CD4-positive, alpha-beta T cell treated with Interferon gamma for 1 hour (primary cell): Measurements from ENCODE around the gene COL21A1.
"Not testable (repeated sequence)": the region's sequence is repeated elsewhere in the genome, so short reads cannot be mapped to it uniquely, and the experiment has no call there.

Experiments used
- DNase-seq: peaks from one replicate; pipeline ENCODE4 v3.0.0-alpha.2; 2020

COL21A1 gene

GRCh38 chr6:56246881-56247653, at the start of gene COL21A1:
Gene COL21A1 (minus strand): TSS chr6:56247580. CDS start chr6:56182618, 64,962 bp downstream.
- DNase-seq: no peak

GRCh38 chr6:56293781-56294180, 46.4 kb upstream of the COL21A1 start:
- no peak for DNase-seq

- DNase-seq: no peak
These were observed 45.3 kb upstream of the COL21A1 start for GRCh38 chr6:56292505-56293181.

- no peak for DNase-seq
These were observed 44.0 kb upstream of the COL21A1 start for GRCh38 chr6:56291302-56291917.

- DNase-seq: no peak
These were observed 42.3 kb upstream of the COL21A1 start for GRCh38 chr6:56289721-56290120.

GRCh38 chr6:56288347-56288746, 41.0 kb upstream of the COL21A1 start:
- DNase-seq: no peak

GRCh38 chr6:56282391-56282790, 35.0 kb upstream of the COL21A1 start:
- no peak for DNase-seq

GRCh38 chr6:56280126-56280525, 32.7 kb upstream of the COL21A1 start:
- no peak for DNase-seq

DNA sequence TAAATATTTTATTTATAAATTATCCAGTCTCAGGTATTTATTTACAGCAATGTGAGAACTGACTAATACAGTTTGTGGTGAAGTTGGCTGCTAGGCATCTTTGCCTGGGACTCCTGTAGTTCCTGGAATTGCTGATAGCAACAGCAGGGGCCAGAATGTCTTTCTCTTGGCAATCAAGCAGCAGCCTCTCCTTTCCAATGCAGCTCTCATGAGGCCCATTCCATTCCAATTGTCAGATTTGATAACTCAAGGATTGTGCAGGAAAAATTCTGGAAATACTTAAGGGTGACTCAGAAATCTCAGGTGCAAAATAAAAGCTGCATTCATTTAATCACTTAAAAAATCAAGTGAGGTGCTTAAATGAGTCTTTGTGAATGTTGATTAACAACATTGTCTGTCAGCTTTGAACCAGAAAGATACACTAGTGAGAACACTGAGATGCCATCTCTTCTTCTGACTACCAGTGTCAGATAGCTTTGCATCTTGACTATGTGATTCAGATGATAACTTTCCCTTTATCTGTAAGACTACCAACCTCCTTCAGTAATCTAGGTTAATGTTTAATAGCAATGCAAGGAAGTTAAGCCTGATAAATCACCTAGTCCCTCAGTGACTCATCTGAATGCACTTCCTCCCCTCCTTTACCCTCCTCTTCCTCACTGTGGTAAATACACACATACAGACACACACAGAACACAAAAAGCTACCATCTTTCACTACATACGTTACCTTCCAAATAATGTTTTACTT, 32.1 kb upstream of the COL21A1 start:
- no peak for DNase-seq

DNA sequence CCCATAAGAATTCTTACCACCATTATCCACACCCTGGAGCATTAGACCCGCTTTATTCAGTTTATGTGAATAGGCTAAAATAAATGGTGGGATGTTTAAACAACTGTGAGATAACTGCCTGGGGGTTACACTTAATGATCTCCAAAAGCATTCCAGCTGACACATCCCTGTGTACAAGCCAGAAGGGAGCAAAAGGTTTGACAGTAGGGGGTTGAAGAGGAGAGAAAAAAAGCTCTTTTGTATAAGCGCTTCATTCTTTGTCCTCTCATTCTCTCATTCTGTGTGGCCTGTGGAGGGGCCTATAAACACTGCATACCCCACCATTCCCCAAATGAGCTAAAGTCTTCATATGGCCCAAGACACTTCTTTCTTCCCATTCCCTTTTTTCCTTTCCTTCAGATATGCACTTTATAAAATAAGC, 30.8 kb upstream of the COL21A1 start:
- no peak for DNase-seq

GRCh38 chr6:56270812-56271441, 23.5 kb upstream of the COL21A1 start:
- DNase-seq: no peak

DNA sequence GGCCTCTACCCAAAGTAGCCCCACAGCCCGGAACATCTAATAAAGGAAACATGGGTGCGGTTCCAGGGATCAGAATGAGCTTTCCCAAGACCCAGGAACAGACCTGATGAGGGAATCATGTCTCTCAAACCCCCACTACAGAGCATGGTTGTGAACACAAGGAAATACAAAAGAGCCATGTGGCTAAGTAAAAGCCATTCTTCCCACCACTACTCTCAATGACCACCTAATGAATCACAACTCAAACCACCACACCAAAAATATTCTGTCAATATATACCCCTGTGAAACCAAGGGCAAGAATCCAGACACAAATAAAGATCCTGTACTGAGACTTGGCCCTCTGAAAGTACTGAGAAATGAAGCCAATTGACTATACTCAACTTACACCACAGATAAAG, 20.9 kb upstream of the COL21A1 start:
- DNase-seq: no peak

- DNase-seq: no peak
These were observed 18.6 kb upstream of the COL21A1 start for GRCh38 chr6:56266011-56266410.

DNA sequence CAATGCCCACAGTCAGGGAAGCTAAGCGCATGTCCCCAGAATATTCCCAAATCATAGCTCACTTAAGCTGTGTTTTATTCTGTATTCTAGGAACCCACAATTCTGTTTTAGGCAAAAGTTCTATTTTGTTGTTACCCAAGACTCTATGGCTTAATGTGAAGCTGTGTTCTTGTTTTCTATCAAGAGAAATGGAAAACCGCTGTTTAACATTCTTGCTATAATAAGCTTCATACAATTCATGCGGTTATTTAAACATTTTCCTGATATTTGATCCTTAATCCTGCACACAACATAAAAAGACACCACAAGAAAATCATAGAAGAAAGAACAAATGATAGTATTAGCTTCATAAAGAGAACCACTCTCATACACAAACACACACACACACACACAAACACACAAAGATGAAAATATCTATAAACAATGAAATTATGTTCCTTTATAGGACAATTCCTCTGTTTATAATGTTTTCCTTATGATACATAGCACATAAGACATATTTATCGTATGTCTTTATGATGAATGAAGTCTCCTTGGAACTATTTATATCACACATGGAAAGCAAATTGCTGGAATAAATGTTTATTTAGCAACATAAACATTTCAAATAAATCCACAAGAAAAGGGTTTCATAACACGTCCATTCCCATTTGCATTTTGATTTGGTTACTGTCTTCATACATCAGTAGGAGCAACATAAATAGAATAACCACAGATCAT, 16.4 kb upstream of the COL21A1 start:
- no peak for DNase-seq

- not testable (repeated sequence) for DNase-seq
These were observed 13.2 kb upstream of the COL21A1 start for GRCh38 chr6:56260593-56260992.

DNA sequence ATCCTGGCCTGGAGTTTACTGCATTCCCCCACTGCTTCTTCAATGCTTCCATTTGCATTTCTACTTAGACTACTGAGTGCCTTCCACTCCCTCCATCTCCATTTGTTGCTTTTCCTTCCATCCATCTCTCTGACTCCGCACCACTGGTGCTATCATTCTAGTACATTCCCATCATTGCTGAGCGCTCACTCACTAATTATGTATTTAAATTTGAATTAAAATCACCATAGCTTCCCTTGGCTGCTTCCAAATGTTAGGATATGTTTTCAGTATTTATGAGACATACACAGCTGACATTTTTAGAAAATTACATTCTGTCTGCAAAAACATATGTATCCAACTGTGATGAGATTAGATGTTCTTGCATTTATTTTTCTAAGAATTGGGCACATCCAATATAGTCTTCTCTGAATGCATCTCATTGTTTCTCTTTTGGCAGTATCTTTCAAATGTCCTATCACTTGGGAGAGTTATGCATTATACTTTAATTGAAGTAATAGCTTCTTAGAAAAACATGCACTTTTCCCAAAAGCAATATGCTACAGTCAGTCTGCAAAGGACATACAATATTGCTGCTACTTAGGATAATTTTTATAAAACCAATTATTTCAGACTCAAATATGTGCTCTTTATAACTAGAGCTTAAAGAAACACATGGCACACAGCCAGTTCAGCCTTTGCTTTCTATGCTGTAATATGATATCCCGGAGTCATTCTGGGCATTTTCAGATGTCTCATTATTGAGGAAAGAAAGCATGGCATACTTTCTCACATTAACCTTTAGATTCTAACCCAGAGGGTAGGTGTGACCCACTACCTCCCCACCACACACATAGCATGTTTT, 12.1 kb upstream of the COL21A1 start:
- no peak for DNase-seq

GRCh38 chr6:56255349-56255748, 8.0 kb upstream of the COL21A1 start:
- no peak for DNase-seq

DNA sequence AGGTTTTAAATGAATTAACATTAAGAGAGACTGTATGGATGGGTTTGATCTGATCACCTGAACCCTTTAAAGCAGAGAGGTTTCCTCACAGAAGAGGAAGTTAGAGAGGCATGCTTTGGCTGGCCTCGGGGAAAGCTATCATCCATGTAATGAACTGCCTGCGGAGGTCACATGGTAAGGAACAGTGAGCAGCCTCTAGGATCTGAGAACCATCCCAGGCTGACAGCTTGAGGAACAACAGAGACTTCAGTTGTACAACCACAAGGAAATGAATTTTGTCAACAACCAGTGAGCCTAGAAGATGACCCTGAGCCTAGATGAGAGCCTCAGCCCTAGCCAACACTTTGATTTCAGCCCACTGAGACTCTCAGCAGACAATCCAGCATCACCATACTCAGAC, 2.9 kb upstream of the COL21A1 start:
- DNase-seq: no peak

DNA sequence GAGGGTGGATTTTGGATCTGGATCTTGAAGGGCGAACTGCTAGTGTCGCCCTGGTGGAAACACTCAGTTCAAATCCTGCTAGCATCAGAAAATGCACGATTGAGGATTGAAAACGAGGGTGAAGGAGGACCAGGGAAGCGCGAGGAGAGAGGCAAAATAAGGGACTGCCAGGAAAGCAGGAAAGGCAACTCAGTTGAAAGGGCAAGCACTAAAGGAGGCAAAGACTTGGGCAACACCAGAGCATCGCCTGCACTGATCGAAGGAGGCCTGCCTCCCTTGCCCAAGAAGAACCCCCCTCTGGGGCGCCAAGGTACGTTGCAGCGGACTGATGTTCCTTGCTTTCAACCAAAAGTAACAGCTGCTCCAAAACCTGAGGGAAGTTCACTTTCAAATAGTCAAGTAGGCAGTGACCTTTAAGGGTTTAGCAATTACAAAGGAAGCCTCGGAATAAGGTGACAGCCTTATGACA, 308 bp upstream of the COL21A1 start:
- no peak for DNase-seq

GRCh38 chr6:56246541-56246880, 869 bp downstream of the COL21A1 start:
- DNase-seq: no peak

DNA sequence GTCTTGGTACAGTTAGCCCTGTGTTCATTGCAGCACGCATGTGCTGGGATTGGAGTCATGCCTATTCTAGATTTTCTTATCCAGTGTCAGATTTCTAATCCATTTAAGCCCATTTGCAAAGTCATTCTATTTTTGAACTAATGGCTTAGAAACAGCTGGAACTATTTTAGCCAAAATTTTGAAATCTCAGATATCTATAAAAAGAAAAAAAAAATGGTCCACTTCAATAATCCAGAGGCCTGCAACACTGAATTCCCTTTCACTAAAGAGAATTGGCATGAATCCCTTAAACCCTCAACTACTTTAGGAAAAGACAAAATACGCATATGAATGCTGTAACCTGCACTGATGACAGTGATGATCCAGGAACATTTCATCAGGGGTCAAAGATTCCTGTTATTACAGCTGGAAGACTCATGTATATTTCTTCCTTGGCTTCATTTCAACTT, 1.5 kb downstream of the COL21A1 start:
- no peak for DNase-seq
